HCT116 (cell line): Measurements from ENCODE around the gene SOHLH2. TPM values are rescaled to one million over a fixed set of nuclear protein-coding genes. Genes with fewer than 3 reads are reported as not detected.

Experiments used
- ATAC-seq: fragments of 200-7000 bp; cut with Tn5 transposase; 2 replicates; pipeline ENCODE4 v1.9.1; 2020; ENCODE audit warnings: mild to moderate bottlenecking, moderate library complexity
- BruUV-seq: library from RNA; stranded (reverse); fragments of 400-500 nt; replicated peaks from 2 replicates; lab custom pipeline; 2021; lab: Mats Ljungman, UMichigan
- CTCF ChIA-PET: fragments of 300-600 bp; sonication (Branson Sonifier 250); formaldehyde crosslinking; loops from one replicate; lab custom pipeline; 2021; ENCODE audit warnings: antibody characterized with exemption; lab: Charles Lee
- POLR2A ChIA-PET: fragments of 300-600, 350-600 bp; sonication (Branson Sonifier 250); formaldehyde crosslinking; loops from one replicate; lab custom pipeline; 2021; ENCODE audit warnings: antibody characterized with exemption; lab: Charles Lee
- RAD21 ChIA-PET, 2 experiments: fragments of 300-600 bp; sonication (Branson Sonifier 250); formaldehyde crosslinking; loops; one replicate each; lab custom pipeline; 2023; ENCODE audit warnings: low total read pairs in 2 of 2; ENCODE audit not compliant: uncharacterized antibody in 2 of 2, unreplicated experiment in 2 of 2, low non-redundant PET in 1 of 2; lab: Charles Lee
- DNase-seq: peaks from one replicate; pipeline ENCODE4 v3.0.0-alpha.2; 2010; ENCODE audit warnings: low read depth, low spot score
- H2AFZ ChIP-seq: fragments of 200-600 bp; shearing (Covaris generic), sonication (generic); 2 replicates; pipeline ENCODE4 v1.6.1; 2017; ENCODE audit warnings: low read depth, mixed run types, mixed read lengths, antibody characterized with exemption, low read length; ENCODE audit not compliant: poor library complexity, severe bottlenecking
- H3K27ac ChIP-seq: 2 replicates; pipeline ENCODE4 v1.5.1; 2012; ENCODE audit warnings: low read depth, low read length
- H3K27me3 ChIP-seq: fragments of 200-600 bp; sonication (generic); 2 replicates; pipeline ENCODE4 v1.6.1; 2016; ENCODE audit warnings: mixed run types, low read length, mixed read lengths; ENCODE audit not compliant: insufficient read depth
- H3K36me3 ChIP-seq, 2 experiments: fragments of 200-500 bp in 1 of 2; fragments of 200-600 bp in 1 of 2; sonication (Bioruptor generic) in 1 of 2; sonication (generic) in 1 of 2; 2 replicates each; pipeline versions ENCODE4 v1.5.1 to v1.6.1; 2014 to 2016; ENCODE audit warnings: low read length in 2 of 2, inconsistent platforms in 1 of 2, mixed read lengths in 1 of 2, mixed run types in 1 of 2; ENCODE audit not compliant: insufficient read depth in 2 of 2, control insufficient read depth in 1 of 2
- H3K4me1 ChIP-seq, 2 experiments: fragments of 200-600 bp in 1 of 2; sonication (generic) in 1 of 2; 2 replicates each; pipeline versions ENCODE4 v1.5.1 to v1.6.1; 2012 to 2017; ENCODE audit warnings: low read length in 2 of 2, inconsistent platforms in 1 of 2, mild to moderate bottlenecking in 1 of 2, mixed read lengths in 1 of 2, mixed run types in 1 of 2, moderate library complexity in 1 of 2; ENCODE audit not compliant: insufficient read depth in 2 of 2, control insufficient read depth in 1 of 2
- H3K4me2 ChIP-seq: fragments of 200-600 bp; sonication (generic); 2 replicates; pipeline ENCODE4 v1.6.1; 2017; ENCODE audit warnings: mixed run types, low read length, mixed read lengths
- H3K4me3 ChIP-seq, 2 experiments: fragments of 200-600 bp in 1 of 2; sonication (generic) in 1 of 2; replicated peaks in 1 of 2; 2 replicates each; pipeline ENCODE4 v1.5.1; 2011 to 2016; ENCODE audit warnings: low read length in 2 of 2, control low read depth in 1 of 2, low read depth in 1 of 2, mild to moderate bottlenecking in 1 of 2, mixed read lengths in 1 of 2, mixed run types in 1 of 2
- H3K79me2 ChIP-seq: fragments of 200-600 bp; sonication (generic); 2 replicates; pipeline ENCODE4 v1.6.1; 2017; ENCODE audit warnings: mild to moderate bottlenecking, mixed run types, low read length, moderate library complexity, mixed read lengths; ENCODE audit not compliant: insufficient read depth
- H3K9ac ChIP-seq: fragments of 200-600 bp; sonication (generic); 2 replicates; pipeline ENCODE4 v1.6.1; 2016; ENCODE audit warnings: low read length, mixed read lengths
- H3K9me2 ChIP-seq: fragments of 200-600 bp; sonication (generic), shearing (Covaris generic); 2 replicates; pipeline ENCODE4 v1.6.1; 2017; ENCODE audit warnings: mixed run types, mild to moderate bottlenecking, moderate library complexity; ENCODE audit not compliant: insufficient read depth
- H3K9me3 ChIP-seq, 2 experiments: fragments of 200-500 bp in 1 of 2; fragments of 200-600 bp in 1 of 2; sonication (Bioruptor generic) in 1 of 2; sonication (generic) in 1 of 2; 2 replicates each; pipeline ENCODE4 v1.6.1; 2014 to 2017; ENCODE audit warnings: low read length in 2 of 2, mixed read lengths in 2 of 2, inconsistent platforms in 1 of 2, low read depth in 1 of 2, mild to moderate bottlenecking in 1 of 2, mixed run types in 1 of 2, moderate library complexity in 1 of 2; ENCODE audit not compliant: control insufficient read depth in 1 of 2, insufficient read depth in 1 of 2
- H4K20me1 ChIP-seq: fragments of 200-600 bp; sonication (generic), shearing (Covaris generic); 2 replicates; pipeline ENCODE4 v1.6.1; 2017; ENCODE audit warnings: mixed run types, mild to moderate bottlenecking, moderate library complexity; ENCODE audit not compliant: insufficient read depth
- ATF3 ChIP-seq: IDR thresholded peaks from 2 replicates; pipeline ENCODE4 v1.6.1; 2012
- CBX3 ChIP-seq: IDR thresholded peaks from 2 replicates; pipeline ENCODE4 v1.6.1; 2012; ENCODE audit warnings: low read depth
- CEBPB ChIP-seq: IDR thresholded peaks from 2 replicates; pipeline ENCODE4 v1.6.1; 2012; ENCODE audit warnings: low read depth
- CTCF ChIP-seq, 3 experiments: fragments of 200-600 bp in 1 of 3; sonication (generic) in 1 of 3; IDR thresholded peaks in 2 of 3; conservative IDR thresholded peaks in 1 of 3; 2 replicates each; pipeline ENCODE4 v1.5.1; 2012 to 2017; ENCODE audit warnings: low read depth in 2 of 3, low read length in 2 of 3, antibody characterized with exemption in 1 of 3, borderline replicate concordance in 1 of 3, control low read depth in 1 of 3, mild to moderate bottlenecking in 1 of 3, mixed read lengths in 1 of 3, mixed run types in 1 of 3, moderate library complexity in 1 of 3; ENCODE audit not compliant: insufficient read depth in 1 of 3
- EZH2 ChIP-seq: fragments of 200-600 bp; sonication (generic); IDR thresholded peaks from 2 replicates; pipeline ENCODE4 v1.6.1; 2017; ENCODE audit warnings: antibody characterized with exemption, mixed run types
- FOSL1 ChIP-seq: IDR thresholded peaks from 2 replicates; pipeline ENCODE4 v1.6.1; 2012; ENCODE audit warnings: low read depth
- JUND ChIP-seq: IDR thresholded peaks from 2 replicates; pipeline ENCODE4 v1.6.1; 2012
- MAX ChIP-seq: IDR thresholded peaks from 2 replicates; pipeline ENCODE4 v1.6.1; 2012
- POLR2A ChIP-seq: IDR thresholded peaks from 2 replicates; pipeline ENCODE4 v1.7.0; 2011; ENCODE audit warnings: borderline replicate concordance; ENCODE audit not compliant: insufficient read depth, insufficient read length; ENCODE audit errors: extremely low read depth
- RAD21 ChIP-seq: IDR thresholded peaks from 2 replicates; pipeline ENCODE4 v1.6.1; 2012; ENCODE audit warnings: low read depth, mild to moderate bottlenecking
- SP1 ChIP-seq: IDR thresholded peaks from 2 replicates; pipeline ENCODE4 v1.6.1; 2012; ENCODE audit warnings: low read depth
- SRF ChIP-seq: IDR thresholded peaks from 2 replicates; pipeline ENCODE4 v1.6.1; 2012; ENCODE audit warnings: low read depth
- TCF7L2 ChIP-seq: IDR thresholded peaks from 2 replicates; pipeline ENCODE4 v1.7.0; 2011; ENCODE audit warnings: borderline replicate concordance, inconsistent platforms; ENCODE audit not compliant: insufficient read depth, insufficient read length; ENCODE audit errors: extremely low read depth
- YY1 ChIP-seq: IDR thresholded peaks from 2 replicates; pipeline ENCODE4 v1.6.1; 2011; ENCODE audit warnings: low read length, low read depth, moderate library complexity, mild to moderate bottlenecking; ENCODE audit not compliant: insufficient replicate concordance; ENCODE audit errors: extremely low read depth
- ZBTB33 ChIP-seq: IDR thresholded peaks from 2 replicates; pipeline ENCODE4 v1.6.1; 2011; ENCODE audit warnings: mild to moderate bottlenecking, low read length, moderate library complexity; ENCODE audit not compliant: insufficient replicate concordance; ENCODE audit errors: extremely low read depth
- ZNF274 ChIP-seq: fragments of 200-500 bp; sonication (Bioruptor generic); IDR thresholded peaks from 2 replicates; pipeline ENCODE4 v1.6.1; 2014; ENCODE audit warnings: mild to moderate bottlenecking, low read depth, low read length, inconsistent platforms
- intact Hi-C: fragments of 100-400 bp; cut with micrococcal nuclease; formaldehyde crosslinking; loops from 2 replicates; pipeline ENCODE4 v1.10.0; 2022
- total RNA-seq: library from RNA; stranded (reverse); gene quantifications from one replicate; pipeline ENCODE4 v1.2.1, GENCODE V29; 2021; ENCODE audit not compliant: unreplicated experiment

SOHLH2 gene
- total RNA-seq, 1 experiment from 2014 or later, result not detected

GRCh38 chr13:36261976-36262375, 47.6 kb upstream of the SOHLH2 start:
- H3K9me2 ChIP-seq, result no peaks in the 10 kb centered on the region
- RAD21 ChIA-PET, result no interaction called here
- no peak overlapping the region for H2AFZ ChIP-seq
- POLR2A ChIA-PET, result no interaction called here
- H3K4me2 ChIP-seq, result no peak overlapping the region
- ATAC-seq (no peak), DNase-seq (no peak)
- no peak overlapping the region for H3K4me3 ChIP-seq
- no peaks in the 10 kb centered on the region for H4K20me1 ChIP-seq
- intact Hi-C loops, result no loop called here
- H3K27me3 ChIP-seq, result no peaks in the 10 kb centered on the region
- H3K27ac ChIP-seq, result no peak overlapping the region
- CTCF ChIA-PET, result no interaction called here
- no peaks in the 10 kb centered on the region for H3K79me2 ChIP-seq
- BruUV-seq, result no TSS peak
- no peaks in the 10 kb centered on the region for H3K4me1 ChIP-seq
- H3K36me3 ChIP-seq, result no peaks in the 10 kb centered on the region
- H3K9me3 ChIP-seq, result peaks cover 5 to 40% of the 10 kb centered on the region in 2 experiments; a peak in 1 of 4 replicates
- no peak overlapping the region for H3K9ac ChIP-seq
- TF ChIP-seq EZH2, result no peak
- no peak for TF ChIP-seq SRF
- TF ChIP-seq ZNF274, result no peak
- TF ChIP-seq SP1, result no peak
- TF ChIP-seq TCF7L2, result no peak
- TF ChIP-seq MAX, result no peak
- TF ChIP-seq CBX3, result no peak
- TF ChIP-seq YY1, result no peak
- no peak for TF ChIP-seq FOSL1

GRCh38 chr13:36261011-36261410, 46.7 kb upstream of the SOHLH2 start:
- POLR2A ChIA-PET, result no interaction called here
- Histone ChIP-seq H3K79me2 (no peaks in the 10 kb centered on the region), H3K4me1 (no peaks in the 10 kb centered on the region), H3K27ac (no peak overlapping the region), H3K9me2 (no peaks in the 10 kb centered on the region), H4K20me1 (no peaks in the 10 kb centered on the region), H2AFZ (no peak overlapping the region), H3K4me3 (no peak overlapping the region), H3K36me3 (no peaks in the 10 kb centered on the region), H3K9ac (no peak overlapping the region), H3K4me2 (no peak overlapping the region), H3K9me3 (peaks cover 5 to 30% of the 10 kb centered on the region in 2 experiments; a peak in 1 of 4 replicates), H3K27me3 (no peaks in the 10 kb centered on the region)
- CTCF ChIA-PET, result no interaction called here
- DNase-seq (no peak), ATAC-seq (no peak)
- BruUV-seq, result no TSS peak
- intact Hi-C loops, result no loop called here
- RAD21 ChIA-PET, result no interaction called here
- no peak for TF ChIP-seq ZNF274
- TF ChIP-seq ATF3, result no peak
- TF ChIP-seq CEBPB, result no peak
- no peak for TF ChIP-seq POLR2A
- TF ChIP-seq TCF7L2, result no peak
- no peak for TF ChIP-seq MAX
- TF ChIP-seq SP1, result no peak
- TF ChIP-seq CTCF (IDR thresholded peaks at IDR 0.05 in 2 of 3, conservative IDR thresholded peaks at IDR 0.05 in 1 of 3; ENCODE audit: borderline replicate concordance in 1 of 3, insufficient read depth in 1 of 3, low read depth in 2 of 3, low read length in 2 of 3), result no peak
- TF ChIP-seq ZBTB33, result no peak
- no peak for TF ChIP-seq JUND
- TF ChIP-seq RAD21, result no peak
- TF ChIP-seq YY1, result no peak
